Hepatic stellate cell (primary cell): ENCODE results near the gene QKI.

ENCODE experiments used
- DNase-seq: peaks from one replicate; pipeline ENCODE4 v3.0.0; 2011; ENCODE audit warnings: low spot score

QKI gene

GRCh38 chr6:163487606-163488005, 73.1 kb downstream of the QKI start:
- DNase-seq: no peak

- DNase-seq: no peak
These were observed 75.1 kb downstream of the QKI start for GRCh38 chr6:163489584-163489983.

- peak; percentile 6 for DNase-seq
These were observed 76.5 kb downstream of the QKI start for GRCh38 chr6:163490826-163491577.

GRCh38 chr6:163491737-163492300, 77.3 kb downstream of the QKI start:
- DNase-seq: no peak

- DNase-seq: no peak
These were observed 79.8 kb downstream of the QKI start for GRCh38 chr6:163494279-163494727.

- no peak for DNase-seq
These were observed 81.7 kb downstream of the QKI start for GRCh38 chr6:163496205-163496604.

- DNase-seq: no peak
These were observed 85.6 kb downstream of the QKI start for GRCh38 chr6:163500105-163500504.

GRCh38 chr6:163501026-163501425, 86.5 kb downstream of the QKI start:
- no peak for DNase-seq

GRCh38 chr6:163501439-163501838, 86.9 kb downstream of the QKI start:
- DNase-seq: no peak

- DNase-seq: no peak
These were observed 90.6 kb downstream of the QKI start for GRCh38 chr6:163504984-163505640.

GRCh38 chr6:163507965-163508364, 93.4 kb downstream of the QKI start:
- no peak for DNase-seq

- no peak for DNase-seq
These were observed 98.5 kb downstream of the QKI start for GRCh38 chr6:163513003-163513402.

- no peak for DNase-seq
These were observed 99.2 kb downstream of the QKI start for GRCh38 chr6:163513570-163514166.

- no peak for DNase-seq
These were observed 102.4 kb downstream of the QKI start for GRCh38 chr6:163516908-163517307.

GRCh38 chr6:163520956-163521355, 106.4 kb downstream of the QKI start:
- DNase-seq: no peak

- DNase-seq: no peak
These were observed 107.5 kb downstream of the QKI start for GRCh38 chr6:163522033-163522432.

GRCh38 chr6:163525926-163526325, 111.4 kb downstream of the QKI start:
- peak; percentile 4 for DNase-seq

- DNase-seq: no peak
These were observed 111.8 kb downstream of the QKI start for GRCh38 chr6:163526346-163526745.

- no peak for DNase-seq
These were observed 112.8 kb downstream of the QKI start for GRCh38 chr6:163527291-163527690.

GRCh38 chr6:163529605-163530004, 115.1 kb downstream of the QKI start:
- peak; percentile 58 for DNase-seq

GRCh38 chr6:163530406-163530805, 115.9 kb downstream of the QKI start:
- no peak for DNase-seq

GRCh38 chr6:163531122-163531521, 116.6 kb downstream of the QKI start:
- DNase-seq: no peak

GRCh38 chr6:163532526-163533078, 118.1 kb downstream of the QKI start:
- DNase-seq: no peak
